Neuron (in vitro differentiated cells): ENCODE results near the gene FEM1C.

ENCODE experiments used
- H2AFZ ChIP-seq: one replicate; pipeline ENCODE4 v1.6.1; 2013; ENCODE audit warnings: low read depth, mild to moderate bottlenecking, inconsistent platforms, low read length, moderate library complexity
- H3K27me3 ChIP-seq: one replicate; pipeline ENCODE4 v1.6.1; 2013; ENCODE audit warnings: low read length; ENCODE audit not compliant: insufficient read depth
- H3K36me3 ChIP-seq: one replicate; pipeline ENCODE4 v1.6.1; 2013; ENCODE audit warnings: low read length; ENCODE audit not compliant: insufficient read depth
- H3K4me1 ChIP-seq: one replicate; pipeline ENCODE4 v1.6.1; 2013; ENCODE audit warnings: low read length; ENCODE audit not compliant: insufficient read depth
- H3K4me3 ChIP-seq: 2 replicates; pipeline ENCODE4 v1.5.1; 2013; ENCODE audit warnings: mild to moderate bottlenecking, low read length, moderate library complexity
- H3K9me3 ChIP-seq: one replicate; pipeline ENCODE4 v1.6.1; 2013; ENCODE audit warnings: low read length

FEM1C gene

GRCh38 chr5:115549154-115549553 lies 4.6 kb upstream of the FEM1C start:
- Histone ChIP-seq H3K9me3 (no peaks in the 10 kb centered on the region), H3K27me3 (peaks cover 6% of the 10 kb centered on the region), H2AFZ (no peak overlapping the region), H3K4me1 (no peaks in the 10 kb centered on the region), H3K4me3 (no peak overlapping the region), H3K36me3 (no peaks in the 10 kb centered on the region)

DNA sequence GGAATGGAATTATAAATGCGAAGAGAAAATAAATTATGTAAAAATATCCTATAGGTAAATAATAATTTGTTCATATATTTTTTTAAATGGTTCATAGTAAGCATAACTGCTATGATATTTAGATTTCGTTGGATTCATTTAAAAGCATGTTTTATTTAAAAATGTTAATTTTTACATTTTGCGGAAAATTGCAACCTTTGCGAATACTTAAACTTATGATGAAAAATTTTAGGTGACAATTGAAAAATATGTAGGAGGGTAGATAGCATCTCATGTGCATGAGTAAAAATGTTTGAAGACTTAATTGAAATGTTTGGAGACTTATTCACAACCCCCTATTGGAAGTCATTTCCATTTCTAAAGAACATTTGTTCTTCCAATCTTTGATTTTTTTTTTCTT lies 4.1 kb upstream of the FEM1C start:
- Histone ChIP-seq H3K36me3 (no peaks in the 10 kb centered on the region), H3K4me1 (no peaks in the 10 kb centered on the region), H2AFZ (no peak overlapping the region), H3K9me3 (no peaks in the 10 kb centered on the region), H3K27me3 (peaks cover 6% of the 10 kb centered on the region), H3K4me3 (no peak overlapping the region)

DNA sequence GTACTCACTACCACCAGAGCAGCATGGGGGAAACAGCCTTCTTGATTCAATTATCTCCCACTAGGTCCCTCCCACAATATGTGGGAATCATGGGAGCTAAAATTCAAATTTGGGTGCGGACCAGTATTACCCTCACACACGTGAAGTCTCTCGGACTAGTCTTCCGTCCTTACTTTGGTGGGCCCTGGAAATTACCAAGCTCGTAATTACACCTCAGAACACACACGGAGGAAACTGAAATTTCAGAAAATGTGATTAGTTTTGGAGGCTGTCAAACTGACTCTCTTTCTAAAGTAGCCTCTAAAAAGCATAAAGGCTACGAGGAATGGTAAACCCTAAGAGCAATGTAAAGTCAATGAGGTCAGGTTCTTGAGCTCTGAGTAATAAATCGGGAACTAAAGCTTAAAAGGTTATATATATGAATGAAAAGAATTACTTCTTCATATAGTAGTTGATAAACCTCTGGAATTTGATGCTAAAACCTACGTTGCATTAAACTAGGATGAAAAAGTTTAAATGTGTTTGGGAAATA lies 842 bp upstream of the FEM1C start:
- peaks cover 21% of the 10 kb centered on the region for H3K36me3 ChIP-seq
- peak overlapping the region; percentile 57 for H2AFZ ChIP-seq
- peak overlapping the region; percentile 52 for H3K4me3 ChIP-seq
- H3K9me3 ChIP-seq, result no peaks in the 10 kb centered on the region
- peaks cover 22% of the 10 kb centered on the region for H3K4me1 ChIP-seq
- no peaks in the 10 kb centered on the region for H3K27me3 ChIP-seq

DNA sequence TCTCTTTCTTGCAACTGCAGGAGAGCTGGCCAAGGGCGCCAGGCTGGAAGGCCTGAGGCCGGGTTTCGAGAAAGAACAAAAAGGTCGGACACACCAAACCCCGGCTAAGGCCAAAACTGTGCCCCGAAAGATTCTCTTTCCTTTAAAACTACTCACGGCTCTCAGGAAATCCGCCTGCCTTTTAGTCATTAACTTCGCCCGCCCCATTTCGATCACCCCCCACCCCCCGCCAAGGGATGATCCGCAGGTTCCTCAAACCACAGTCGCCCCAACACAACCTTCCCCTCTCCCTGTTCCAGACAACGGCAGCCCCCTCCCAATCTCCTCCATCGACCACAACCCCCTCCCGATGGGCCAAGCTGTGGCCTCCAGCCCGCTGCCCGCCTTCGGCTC lies 536 bp downstream of the FEM1C start:
- H3K36me3 ChIP-seq, result peaks cover 35% of the 10 kb centered on the region
- H3K4me3 ChIP-seq, result peak overlapping the region; percentile 93
- H3K4me1 ChIP-seq, result peaks cover 31% of the 10 kb centered on the region
- H3K27me3 ChIP-seq, result no peaks in the 10 kb centered on the region
- H3K9me3 ChIP-seq, result peaks cover 2% of the 10 kb centered on the region
- H2AFZ ChIP-seq, result no peak overlapping the region

GRCh38 chr5:115543365-115544042 lies 1.1 kb downstream of the FEM1C start:
- H3K4me3 ChIP-seq, result peak overlapping the region; percentile 93
- peaks cover 40% of the 10 kb centered on the region for H3K36me3 ChIP-seq
- no peaks in the 10 kb centered on the region for H3K27me3 ChIP-seq
- peaks cover 31% of the 10 kb centered on the region for H3K4me1 ChIP-seq
- no peak overlapping the region for H2AFZ ChIP-seq
- peaks cover 2% of the 10 kb centered on the region for H3K9me3 ChIP-seq

DNA sequence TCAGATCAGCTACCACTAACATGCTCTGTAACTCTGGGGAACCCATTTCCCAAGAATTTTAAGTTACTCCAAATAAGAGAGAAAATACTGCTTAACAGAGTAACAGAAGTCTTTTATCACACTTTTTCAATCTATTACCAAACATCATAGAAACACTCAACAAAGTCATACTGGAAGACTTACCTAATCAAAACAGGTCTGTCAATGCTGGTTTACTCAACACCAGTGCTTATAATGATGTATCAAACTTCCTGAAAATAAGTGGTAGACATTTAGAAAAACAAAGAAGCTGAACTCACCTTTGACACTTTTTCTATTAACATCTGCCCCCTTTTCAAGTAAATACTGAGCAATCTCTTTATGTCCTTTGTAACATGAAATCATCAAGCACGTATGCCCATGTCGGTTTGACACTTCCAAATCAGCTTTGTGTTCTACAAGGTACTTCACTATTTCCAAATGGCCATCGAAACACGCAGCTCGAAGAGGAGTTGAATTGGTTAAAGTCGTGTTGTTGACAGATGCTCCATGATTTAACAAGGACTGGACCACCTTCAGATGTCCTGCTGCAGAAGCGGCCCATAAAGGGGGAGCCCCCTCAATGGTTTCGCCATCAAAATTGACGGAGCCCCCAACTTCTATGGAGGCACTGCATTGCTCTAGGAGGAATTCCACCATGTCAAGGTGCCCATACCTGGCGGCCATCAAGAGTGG lies 1.8 kb downstream of the FEM1C start:
- Histone ChIP-seq H3K9me3 (peaks cover 2% of the 10 kb centered on the region), H3K27me3 (no peaks in the 10 kb centered on the region), H3K4me3 (peak overlapping the region; percentile 93), H3K4me1 (peaks cover 31% of the 10 kb centered on the region), H3K36me3 (peaks cover 47% of the 10 kb centered on the region), H2AFZ (no peak overlapping the region)

DNA sequence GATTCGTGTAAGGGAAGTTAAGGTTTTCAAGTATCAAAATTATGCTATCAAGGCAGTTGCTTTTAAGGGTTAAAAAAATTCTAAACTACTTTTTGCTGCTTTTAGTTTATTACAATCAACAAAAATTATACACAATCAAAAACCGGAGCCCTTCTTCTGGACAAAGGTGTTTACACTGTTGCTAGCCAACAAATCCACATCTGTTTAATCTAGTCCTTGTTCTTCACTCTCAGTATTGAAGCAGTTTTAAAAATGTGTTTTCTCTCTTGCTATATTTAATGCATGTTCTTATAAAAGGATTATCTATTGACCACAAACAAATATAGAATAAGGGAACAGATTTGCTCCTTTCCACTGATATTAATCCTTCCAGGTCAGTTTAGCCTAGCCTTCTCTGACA lies 2.5 kb downstream of the FEM1C start:
- H3K27me3 ChIP-seq, result no peaks in the 10 kb centered on the region
- H3K4me1 ChIP-seq, result peaks cover 31% of the 10 kb centered on the region
- peak overlapping the region; percentile 93 for H3K4me3 ChIP-seq
- peaks cover 54% of the 10 kb centered on the region for H3K36me3 ChIP-seq
- H3K9me3 ChIP-seq, result peaks cover 6% of the 10 kb centered on the region
- H2AFZ ChIP-seq, result no peak overlapping the region

DNA sequence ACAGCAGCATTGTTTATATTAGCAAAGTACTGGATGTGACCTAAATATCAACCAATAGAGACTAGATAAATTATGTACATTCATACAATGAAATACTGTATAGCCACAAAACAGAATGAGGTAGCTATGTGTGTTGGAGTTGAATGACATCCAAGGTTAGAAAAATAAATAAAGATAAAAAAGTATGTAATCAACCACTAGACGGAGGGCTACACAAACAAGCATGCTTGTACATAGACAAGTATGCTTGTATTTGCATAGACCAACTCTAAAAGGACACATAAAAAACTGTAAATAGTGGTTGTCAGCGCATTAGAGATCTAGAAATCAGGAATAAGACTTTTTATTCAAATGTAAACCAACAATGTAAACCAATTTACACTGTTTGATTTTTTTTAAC lies 3.0 kb downstream of the FEM1C start:
- peaks cover 59% of the 10 kb centered on the region for H3K36me3 ChIP-seq
- H3K4me3 ChIP-seq, result peak overlapping the region; percentile 93
- peaks cover 9% of the 10 kb centered on the region for H3K9me3 ChIP-seq

GRCh38 chr5:115535479-115536035 lies 9.0 kb downstream of the FEM1C start:
- peaks cover 10% of the 10 kb centered on the region for H3K4me1 ChIP-seq
- H2AFZ ChIP-seq, result no peak overlapping the region
- no peak overlapping the region for H3K4me3 ChIP-seq
- H3K36me3 ChIP-seq, result peaks cover 76% of the 10 kb centered on the region
- peaks cover 17% of the 10 kb centered on the region for H3K9me3 ChIP-seq
- H3K27me3 ChIP-seq, result no peaks in the 10 kb centered on the region

More for the DNA sequence above, 3.0 kb downstream of the FEM1C start:
- Histone ChIP-seq H3K4me1 (peaks cover 31% of the 10 kb centered on the region), H3K27me3 (no peaks in the 10 kb centered on the region), H2AFZ (no peak overlapping the region)

- no peak overlapping the region for H3K4me3 ChIP-seq
- no peak overlapping the region for H2AFZ ChIP-seq
- peaks cover 14% of the 10 kb centered on the region for H3K9me3 ChIP-seq
- H3K4me1 ChIP-seq, result no peaks in the 10 kb centered on the region
- no peaks in the 10 kb centered on the region for H3K27me3 ChIP-seq
- H3K36me3 ChIP-seq, result peaks cover 48% of the 10 kb centered on the region
These were observed 12.1 kb downstream of the FEM1C start for GRCh38 chr5:115532517-115532916.

DNA sequence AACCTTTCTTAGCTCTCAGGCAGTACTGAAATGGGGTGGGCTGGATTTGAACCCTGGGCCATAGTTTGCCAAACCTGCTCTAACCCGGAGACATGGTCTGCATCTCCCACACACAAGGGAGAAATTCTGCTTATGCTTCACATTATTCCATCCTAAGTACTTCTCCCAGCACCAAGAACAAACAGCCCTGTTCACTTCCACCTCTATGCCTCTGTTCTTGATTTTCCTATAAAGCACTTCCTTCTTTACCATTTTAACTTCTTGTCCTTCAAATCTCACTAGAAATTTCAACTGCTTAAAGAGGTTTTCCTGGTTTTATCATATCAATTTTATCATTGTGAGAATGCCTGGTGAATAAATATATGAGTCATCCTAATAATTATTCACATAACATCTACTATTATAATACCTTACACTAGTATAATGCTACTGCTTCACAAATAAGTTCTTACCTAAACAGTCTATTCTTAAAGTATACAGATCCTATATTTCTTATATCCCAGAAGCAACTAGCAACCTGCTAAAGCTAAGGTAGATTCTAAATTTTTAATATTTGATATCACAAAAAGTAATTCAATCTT lies 12.7 kb downstream of the FEM1C start:
- Histone ChIP-seq H3K27me3 (no peaks in the 10 kb centered on the region), H3K9me3 (peaks cover 9% of the 10 kb centered on the region), H3K4me1 (no peaks in the 10 kb centered on the region), H3K36me3 (peaks cover 47% of the 10 kb centered on the region), H2AFZ (no peak overlapping the region), H3K4me3 (no peak overlapping the region)

DNA sequence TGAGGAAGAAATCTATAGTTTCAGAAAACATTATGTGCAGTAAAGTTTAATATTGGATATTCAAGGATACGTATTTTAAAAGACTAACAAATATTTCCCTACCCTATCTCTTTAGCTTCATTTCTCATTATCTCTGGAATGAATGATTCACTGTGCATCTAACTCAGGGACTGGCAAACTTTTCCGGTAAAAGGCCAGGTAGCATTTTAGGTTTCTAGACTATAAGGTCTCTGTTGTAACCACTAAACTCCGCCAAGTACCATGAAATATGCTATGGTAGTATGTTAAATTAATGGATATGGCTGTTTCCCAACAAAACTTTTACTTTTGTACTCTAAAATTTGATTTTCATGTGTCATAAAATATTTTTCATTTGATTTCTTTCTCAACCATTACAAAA lies 13.2 kb downstream of the FEM1C start:
- Histone ChIP-seq H3K36me3 (peaks cover 47% of the 10 kb centered on the region), H2AFZ (no peak overlapping the region), H3K27me3 (no peaks in the 10 kb centered on the region), H3K4me3 (no peak overlapping the region), H3K4me1 (no peaks in the 10 kb centered on the region), H3K9me3 (peaks cover 7% of the 10 kb centered on the region)

- no peaks in the 10 kb centered on the region for H3K27me3 ChIP-seq
- no peak overlapping the region for H3K4me3 ChIP-seq
- peaks cover 2% of the 10 kb centered on the region for H3K9me3 ChIP-seq
- no peaks in the 10 kb centered on the region for H3K4me1 ChIP-seq
- H2AFZ ChIP-seq, result no peak overlapping the region
- peaks cover 41% of the 10 kb centered on the region for H3K36me3 ChIP-seq
These were observed 14.1 kb downstream of the FEM1C start for GRCh38 chr5:115530426-115530825.
